HG02642 (cell line): Measurements from ENCODE around the gene TNNC1.

Source experiments
- ATAC-seq: cut with Tn5 transposase; IDR thresholded peaks from one replicate; pipeline ENCODE4 v1.9.1; 2021; ENCODE audit warnings: mild to moderate bottlenecking; ENCODE audit not compliant: unreplicated experiment, poor library complexity

Gene TNNC1

GRCh38 chr3:52403955-52404354, 49.9 kb downstream of the TNNC1 start:
- no peak for ATAC-seq

GRCh38 chr3:52403271-52403841, 50.5 kb downstream of the TNNC1 start:
- ATAC-seq = no peak

DNA sequence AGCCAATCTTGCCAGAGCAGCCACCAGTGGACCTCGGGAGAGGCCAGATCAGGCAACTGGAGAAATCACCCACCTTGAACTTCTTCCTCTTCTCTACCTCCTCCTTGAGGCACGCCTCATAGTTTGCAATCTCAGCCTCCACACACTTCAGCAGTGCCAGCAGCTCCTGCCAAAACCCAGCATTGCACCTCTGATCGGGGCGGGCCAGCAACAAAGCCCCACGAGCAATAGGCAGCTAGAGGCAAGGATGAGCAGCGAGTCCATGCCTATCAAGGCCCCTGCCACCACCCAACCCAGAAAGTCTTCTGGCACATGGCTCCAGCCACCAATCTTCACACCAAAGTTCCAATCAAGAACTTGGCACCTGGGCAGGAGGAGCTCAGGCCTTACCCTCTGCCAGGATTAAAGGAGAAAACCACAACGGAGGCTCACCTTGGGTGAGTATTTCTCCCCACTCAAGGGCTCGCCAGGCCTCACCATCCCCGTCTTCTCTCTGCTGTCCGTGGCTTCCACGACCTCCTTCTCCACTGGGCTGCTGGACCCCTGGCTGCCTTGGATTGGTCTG, 51.1 kb downstream of the TNNC1 start:
- ATAC-seq = no peak

- no peak for ATAC-seq
Observed at GRCh38 chr3:52402101-52402521, 51.7 kb downstream of the TNNC1 start.

DNA sequence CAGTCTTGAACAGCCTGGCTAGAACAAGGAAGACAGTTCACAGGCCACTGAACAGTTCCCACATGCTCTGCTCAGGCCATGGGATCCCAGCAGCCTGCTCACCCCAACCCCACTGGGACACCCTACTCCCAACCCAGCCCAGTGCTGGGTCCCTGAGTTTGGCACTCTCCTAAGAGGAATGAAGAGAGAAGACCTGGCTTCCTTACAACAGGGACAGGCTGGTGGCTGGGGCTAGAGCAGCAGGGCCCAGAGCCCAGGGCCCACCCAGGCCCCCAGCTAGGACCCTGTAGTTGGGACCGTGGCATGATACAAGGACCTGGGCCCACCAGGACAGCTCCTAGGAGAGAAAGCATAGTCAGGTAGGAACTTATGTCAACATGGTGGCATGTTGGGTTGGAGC, 52.3 kb downstream of the TNNC1 start:
- ATAC-seq = no peak
